Naive thymus-derived CD4-positive, alpha-beta T cell (primary cell): Measurements from ENCODE around the gene COL1A2. TPM values are rescaled to one million over a fixed set of nuclear protein-coding genes. Genes with fewer than 3 reads are reported as not detected.

ENCODE experiments used
- ATAC-seq: fragments of 150-1000 bp; cut with Tn5 transposase; 2 replicates; pipeline ENCODE4 v1.10.0; 2021; ENCODE audit warnings: mild to moderate bottlenecking, moderate library complexity
- CTCF ChIA-PET: fragments of 350-600 bp; sonication (Branson Sonifier 250); formaldehyde crosslinking; loops from one replicate; lab custom pipeline; 2021; ENCODE audit warnings: antibody characterized with exemption; lab: Charles Lee
- POLR2A ChIA-PET: fragments of 350-600 bp; sonication (Branson Sonifier 250); formaldehyde crosslinking; loops from one replicate; lab custom pipeline; 2021; ENCODE audit warnings: antibody characterized with exemption, inconsistent platforms; lab: Charles Lee
- DNase-seq, 9 donors: peaks; one replicate each; pipeline versions ENCODE4 v3.0.0 to v3.0.0-alpha.2; 2020 to 2022; ENCODE audit warnings: mixed read lengths in 1 of 9
- H3K27ac ChIP-seq: one replicate; pipeline ENCODE4 v1.7.0; 2013; ENCODE audit warnings: mild to moderate bottlenecking, low read depth, low read length, moderate library complexity
- H3K27me3 ChIP-seq, 2 donors: one replicate each; pipeline ENCODE4 v1.7.0; 2013; ENCODE audit warnings: low read length in 2 of 2, mild to moderate bottlenecking in 2 of 2, moderate library complexity in 2 of 2; ENCODE audit not compliant: control insufficient read depth in 2 of 2, insufficient read depth in 2 of 2
- H3K36me3 ChIP-seq, 3 experiments: 1 replicate in 2 of 3; 2 replicates in 1 of 3; pipeline ENCODE4 v1.7.0; 2013; ENCODE audit warnings: low read length in 3 of 3, mild to moderate bottlenecking in 3 of 3, moderate library complexity in 1 of 3; ENCODE audit not compliant: insufficient read depth in 3 of 3, control insufficient read depth in 2 of 3
- H3K4me1 ChIP-seq, 2 donors: one replicate each; pipeline ENCODE4 v1.7.0; 2013; ENCODE audit warnings: low read length in 2 of 2, mild to moderate bottlenecking in 2 of 2, moderate library complexity in 1 of 2; ENCODE audit not compliant: control insufficient read depth in 2 of 2, insufficient read depth in 2 of 2
- H3K4me3 ChIP-seq: 2 replicates; pipeline ENCODE4 v1.7.0; 2013; ENCODE audit warnings: mild to moderate bottlenecking, low read length
- H3K9me3 ChIP-seq, 3 experiments: 1 replicate in 2 of 3; 2 replicates in 1 of 3; pipeline ENCODE4 v1.7.0; 2013; ENCODE audit warnings: low read length in 3 of 3; ENCODE audit not compliant: control insufficient read depth in 2 of 3
- H3K27ac Mint-ChIP-seq, 9 donors: one replicate each; pipeline ENCODE4 v1.8.0; 2020 to 2022; ENCODE audit warnings: mixed read lengths in 9 of 9, mild to moderate bottlenecking in 8 of 9, moderate library complexity in 5 of 9, inconsistent platforms in 2 of 9
- H3K27me3 Mint-ChIP-seq, 5 donors: one replicate each; pipeline ENCODE4 v1.8.0; 2021 to 2022; ENCODE audit warnings: mixed read lengths in 5 of 5, mild to moderate bottlenecking in 1 of 5
- H3K36me3 Mint-ChIP-seq, 5 donors: one replicate each; pipeline ENCODE4 v1.8.0; 2020 to 2022; ENCODE audit warnings: mixed read lengths in 5 of 5, mild to moderate bottlenecking in 3 of 5, inconsistent platforms in 1 of 5
- H3K4me1 Mint-ChIP-seq, 7 donors: one replicate each; pipeline ENCODE4 v1.8.0; 2020 to 2022; ENCODE audit warnings: mixed read lengths in 7 of 7, mild to moderate bottlenecking in 3 of 7, inconsistent platforms in 1 of 7
- H3K4me3 Mint-ChIP-seq, 10 donors: one replicate each; pipeline ENCODE4 v1.8.0; 2020 to 2022; ENCODE audit warnings: mild to moderate bottlenecking in 10 of 10, mixed read lengths in 10 of 10, moderate library complexity in 6 of 10, inconsistent platforms in 2 of 10
- H3K9me3 Mint-ChIP-seq, 11 donors: one replicate each; pipeline ENCODE4 v1.8.0; 2020 to 2022; ENCODE audit warnings: mixed read lengths in 11 of 11, mild to moderate bottlenecking in 4 of 11, inconsistent platforms in 1 of 11, moderate library complexity in 1 of 11
- intact Hi-C, 2 donors: fragments of 100-400 bp; cut with micrococcal nuclease; formaldehyde crosslinking; loops; one replicate each; pipeline ENCODE4 v1.15.1; 2023
- polyA plus RNA-seq, 2 donors: library from polyadenylated mRNA; unstranded; fragments of 300-500 nt; fragmentation: Illumina TruSeq; gene quantifications; one replicate each; pipeline ENCODE4 v1.2.3, GENCODE V29; 2021
- total RNA-seq, 6 experiments: library from RNA in 5 of 6; stranded (reverse) in 5 of 6; gene quantifications; 1 replicate in 5 of 6; 2 replicates in 1 of 6; pipeline ENCODE4 v1.2.3 and lab custom pipeline; 2021 to 2026

The COL1A2 gene
- total and polyA plus RNA-seq, 7 experiments from 2014 or later = 0.32 to 5.7 (median 0.41) TPM; not detected in 4

GRCh38 chr7:94440451-94441039 lies 45.9 kb downstream of the COL1A2 start:
- H3K4me3 Mint-ChIP-seq = no peak overlapping the region
- ChIA-PET POLR2A (no interaction called here), CTCF (no interaction called here)
- DNase-seq (no peak), ATAC-seq (no peak)
- Histone ChIP-seq H3K27ac (no peak overlapping the region), H3K9me3 (no peaks in the 10 kb centered on the region), H3K4me3 (no peak overlapping the region), H3K4me1 (no peaks in the 10 kb centered on the region), H3K27me3 (peaks cover 0 to 2% of the 10 kb centered on the region in 2 donors), H3K36me3 (no peaks in the 10 kb centered on the region)
- no peak overlapping the region for H3K27ac Mint-ChIP-seq
- no peaks in the 10 kb centered on the region for H3K36me3 Mint-ChIP-seq
- H3K9me3 Mint-ChIP-seq = no peaks in the 10 kb centered on the region
- H3K27me3 Mint-ChIP-seq = peaks cover 19 to 41% (median 30%) of the 10 kb centered on the region in 5 donors
- H3K4me1 Mint-ChIP-seq = peaks cover 0 to 3% (median 0%) of the 10 kb centered on the region in 7 donors
- intact Hi-C loops = loop anchor here in 1 of 2 donors (10.0 kb wide), 1 partner anchor 214 kb away; the partner anchor contains the start of gene SGCE

GRCh38 chr7:94441138-94441537 lies 46.4 kb downstream of the COL1A2 start:
- ATAC-seq = no peak
- no peaks in the 10 kb centered on the region for H3K36me3 ChIP-seq
- H3K27ac Mint-ChIP-seq = no peak overlapping the region
- H3K36me3 Mint-ChIP-seq = no peaks in the 10 kb centered on the region
- no peak overlapping the region for H3K4me3 Mint-ChIP-seq
- H3K27me3 ChIP-seq = peaks cover 0 to 2% of the 10 kb centered on the region in 2 donors
- H3K9me3 ChIP-seq = no peaks in the 10 kb centered on the region
- POLR2A ChIA-PET = no interaction called here
- H3K4me1 Mint-ChIP-seq = peaks cover 0 to 2% (median 0%) of the 10 kb centered on the region in 7 donors
- no peak for DNase-seq
- H3K9me3 Mint-ChIP-seq = no peaks in the 10 kb centered on the region
- no peak overlapping the region for H3K27ac ChIP-seq
- intact Hi-C loops = loop anchor here in 1 of 2 donors (10.0 kb wide), 1 partner anchor 214 kb away; the partner anchor contains the start of gene SGCE
- no peak overlapping the region for H3K4me3 ChIP-seq
- no peaks in the 10 kb centered on the region for H3K4me1 ChIP-seq
- CTCF ChIA-PET = no interaction called here
- H3K27me3 Mint-ChIP-seq = peaks cover 19 to 40% (median 27%) of the 10 kb centered on the region in 5 donors

GRCh38 chr7:94442639-94443038 lies 47.9 kb downstream of the COL1A2 start:
- POLR2A ChIA-PET = no interaction called here
- Mint-ChIP-seq H3K4me1 (no peaks in the 10 kb centered on the region), H3K4me3 (no peak overlapping the region), H3K27me3 (peaks cover 17 to 29% (median 17%) of the 10 kb centered on the region in 5 donors), H3K27ac (no peak overlapping the region), H3K9me3 (no peaks in the 10 kb centered on the region), H3K36me3 (no peaks in the 10 kb centered on the region)
- H3K4me1 ChIP-seq = no peaks in the 10 kb centered on the region
- CTCF ChIA-PET = interaction anchor here (2.1 kb wide), 1 partner anchor 1034 kb away, joined by 5 read pairs; no protein-coding TSS in a partner anchor
- no peaks in the 10 kb centered on the region for H3K9me3 ChIP-seq
- no peaks in the 10 kb centered on the region for H3K36me3 ChIP-seq
- no peak for ATAC-seq
- peaks cover 0 to 2% of the 10 kb centered on the region in 2 donors for H3K27me3 ChIP-seq
- DNase-seq = no peak
- no peak overlapping the region for H3K27ac ChIP-seq
- intact Hi-C loops = loop anchor here in 1 of 2 donors (10.0 kb wide), 1 partner anchor 212 kb away; the partner anchor contains the start of gene SGCE
- H3K4me3 ChIP-seq = no peak overlapping the region

GRCh38 chr7:94444813-94445212 lies 50.1 kb downstream of the COL1A2 start:
- no peak overlapping the region for H3K4me3 Mint-ChIP-seq
- Histone ChIP-seq H3K27ac (no peak overlapping the region), H3K36me3 (no peaks in the 10 kb centered on the region), H3K9me3 (no peaks in the 10 kb centered on the region), H3K4me3 (no peak overlapping the region), H3K27me3 (peaks cover 0 to 2% of the 10 kb centered on the region in 2 donors), H3K4me1 (no peaks in the 10 kb centered on the region)
- peaks cover 7 to 28% (median 8%) of the 10 kb centered on the region in 5 donors for H3K27me3 Mint-ChIP-seq
- DNase-seq (no peak), ATAC-seq (no peak)
- H3K36me3 Mint-ChIP-seq = no peaks in the 10 kb centered on the region
- no peaks in the 10 kb centered on the region for H3K9me3 Mint-ChIP-seq
- ChIA-PET CTCF (interaction anchor here (2.8 kb wide), 1 partner anchor 1032 kb away, joined by 14 read pairs; no protein-coding TSS in a partner anchor), POLR2A (no interaction called here)
- H3K27ac Mint-ChIP-seq = no peak overlapping the region
- intact Hi-C loops = loop anchor here (5.0 to 10.0 kb wide), 3 partner anchors 210 to 1247 kb away; partner anchors contain the start of gene SGCE (in 1 of the 2)
- no peaks in the 10 kb centered on the region for H3K4me1 Mint-ChIP-seq

- H3K9me3 Mint-ChIP-seq = no peaks in the 10 kb centered on the region
- no peaks in the 10 kb centered on the region for H3K9me3 ChIP-seq
- intact Hi-C loops = loop anchor here (5.0 to 10.0 kb wide), 3 partner anchors 209 to 1247 kb away; partner anchors contain the start of gene SGCE (in 1 of the 2)
- H3K36me3 ChIP-seq = no peaks in the 10 kb centered on the region
- H3K27me3 Mint-ChIP-seq = peaks cover 8 to 28% (median 10%) of the 10 kb centered on the region in 5 donors
- H3K27ac Mint-ChIP-seq = no peak overlapping the region
- peaks cover 0 to 2% of the 10 kb centered on the region in 2 donors for H3K27me3 ChIP-seq
- H3K36me3 Mint-ChIP-seq = no peaks in the 10 kb centered on the region
- H3K27ac ChIP-seq = no peak overlapping the region
- ATAC-seq (no peak), DNase-seq (no peak)
- POLR2A ChIA-PET = no interaction called here
- H3K4me3 ChIP-seq = no peak overlapping the region
- H3K4me1 Mint-ChIP-seq = no peaks in the 10 kb centered on the region
- CTCF ChIA-PET = interaction anchor here (2.8 kb wide), 1 partner anchor 1031 kb away, joined by 14 read pairs; no protein-coding TSS in a partner anchor
- no peak overlapping the region for H3K4me3 Mint-ChIP-seq
- H3K4me1 ChIP-seq = no peaks in the 10 kb centered on the region
Observed at GRCh38 chr7:94445696-94446194, 51.0 kb downstream of the COL1A2 start.

GRCh38 chr7:94446308-94446707 lies 51.6 kb downstream of the COL1A2 start:
- ATAC-seq (no peak), DNase-seq (no peak)
- peaks cover 0 to 2% of the 10 kb centered on the region in 2 donors for H3K27me3 ChIP-seq
- Mint-ChIP-seq H3K4me3 (no peak overlapping the region), H3K9me3 (no peaks in the 10 kb centered on the region), H3K27ac (no peak overlapping the region), H3K4me1 (no peaks in the 10 kb centered on the region), H3K36me3 (no peaks in the 10 kb centered on the region), H3K27me3 (peaks cover 7 to 26% (median 12%) of the 10 kb centered on the region in 5 donors)
- H3K4me3 ChIP-seq = no peak overlapping the region
- POLR2A ChIA-PET = no interaction called here
- no peaks in the 10 kb centered on the region for H3K9me3 ChIP-seq
- H3K27ac ChIP-seq = no peak overlapping the region
- CTCF ChIA-PET = interaction anchor here (1.0 to 2.8 kb wide), 2 partner anchors 1031 to 1032 kb away, joined by 3 to 14 read pairs; no protein-coding TSS in a partner anchor
- intact Hi-C loops = loop anchor here (5.0 to 10.0 kb wide), 3 partner anchors 208 to 1246 kb away; partner anchors contain the start of gene SGCE (in 1 of the 2)
- H3K4me1 ChIP-seq = no peaks in the 10 kb centered on the region
- no peaks in the 10 kb centered on the region for H3K36me3 ChIP-seq
